Pericardium fibroblast (primary cell): ENCODE data around the gene ANKRD55. TPM values are rescaled to one million over a fixed set of nuclear protein-coding genes. Genes with fewer than 3 reads are reported as not detected.

Source experiments
- total RNA-seq: library from RNA; depleted of rRNA; stranded (reverse); fragments of >200 nt; gene quantifications from 2 replicates; pipeline ENCODE4 v1.2.3, GENCODE V29; 2015

The ANKRD55 gene
- total RNA-seq: not detected in 2 replicates

DNA sequence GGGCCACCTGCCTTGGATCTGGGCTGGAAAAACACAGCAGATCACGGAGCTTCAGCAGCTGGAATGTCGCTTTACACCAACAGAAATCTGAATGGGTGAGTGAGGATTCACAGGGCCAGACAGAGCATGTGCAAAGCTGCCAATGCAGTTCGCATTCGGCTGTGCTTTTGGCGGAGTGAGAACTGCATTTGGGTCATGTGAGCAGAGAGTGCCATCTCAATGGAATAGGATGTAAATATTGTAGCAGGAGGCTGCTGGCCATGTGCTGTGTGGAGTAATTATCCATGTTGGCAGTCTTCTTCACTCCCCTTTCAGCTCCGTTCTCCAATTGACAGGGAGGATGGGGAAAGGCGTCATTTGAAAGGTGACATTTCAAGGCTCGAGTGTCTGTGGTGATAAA lies at the start of gene ANKRD55:
ANKRD55 (minus strand) TSS at position 101 of the 400 bp plus-strand sequence. CDS start 417 bp downstream, outside the sequence.

Other genes with a start within 250 kb of the ANKRD55 start
- gene IL6ST, start 238.4 kb downstream of the ANKRD55 start, total RNA-seq: 514 and 936 TPM in 2 replicates